T-cell (primary cell): ENCODE results near the gene RASSF7. TPM values are rescaled to one million over a fixed set of nuclear protein-coding genes. Genes with fewer than 3 reads are reported as not detected.

ENCODE experiments used
- ATAC-seq, 4 experiments: fragments of 200-7000 bp in 3 of 4; fragments of 150-1000 bp in 1 of 4; cut with Tn5 transposase; replicated peaks in 1 of 4; 1 replicate in 3 of 4; 2 replicates in 1 of 4; pipeline ENCODE4 v1.10.0; 2021; ENCODE audit warnings: moderate library complexity in 3 of 4, mild to moderate bottlenecking in 2 of 4, moderate number of reproducible peaks in 1 of 4
- CTCF ChIA-PET, 2 donors: fragments of 300-600 bp; sonication (Branson Sonifier 250); formaldehyde crosslinking; loops; one replicate each; lab custom pipeline; 2022; ENCODE audit warnings: antibody characterized with exemption in 2 of 2; lab: Charles Lee
- POLR2A ChIA-PET, 2 donors: fragments of 300-600 bp; sonication (Branson Sonifier 250); formaldehyde crosslinking; loops; one replicate each; lab custom pipeline; 2022; ENCODE audit warnings: antibody characterized with exemption in 2 of 2; lab: Charles Lee
- DNase-seq, 35 experiments: peaks; one replicate each; pipeline versions ENCODE4 v3.0.0 to v3.0.0-alpha.2; 2013 to 2023
- H3K27ac ChIP-seq: one replicate; pipeline ENCODE4 v1.5.1; 2013; ENCODE audit warnings: low read length
- H3K27me3 ChIP-seq, 2 experiments: replicated peaks in 1 of 2; 1 replicate in 1 of 2; 2 replicates in 1 of 2; pipeline versions ENCODE4 v1.6.1 to v1.7.0; 2013; ENCODE audit warnings: low read length in 1 of 2, mixed read lengths in 1 of 2; ENCODE audit not compliant: control insufficient read depth in 2 of 2, insufficient read depth in 2 of 2; ENCODE audit errors: extremely low read depth in 1 of 2
- H3K36me3 ChIP-seq, 2 donors: 1 replicate in 1 of 2; 2 replicates in 1 of 2; pipeline versions ENCODE4 v1.6.1 to v1.7.0; 2013; ENCODE audit warnings: low read length in 1 of 2; ENCODE audit not compliant: control insufficient read depth in 2 of 2, insufficient read depth in 1 of 2; ENCODE audit errors: extremely low read depth in 1 of 2
- H3K4me1 ChIP-seq, 2 experiments: 1 replicate in 1 of 2; 2 replicates in 1 of 2; pipeline versions ENCODE4 v1.6.1 to v1.7.0; 2013; ENCODE audit warnings: low read length in 2 of 2, mixed read lengths in 1 of 2; ENCODE audit not compliant: insufficient read depth in 2 of 2, control insufficient read depth in 1 of 2; ENCODE audit errors: extremely low read depth in 1 of 2
- H3K4me3 ChIP-seq, 2 donors: 1 replicate in 1 of 2; 2 replicates in 1 of 2; pipeline versions ENCODE4 v1.5.1 to v1.7.0; 2013; ENCODE audit warnings: mild to moderate bottlenecking in 2 of 2, low read length in 1 of 2, moderate library complexity in 1 of 2; ENCODE audit not compliant: control insufficient read depth in 1 of 2; ENCODE audit errors: extremely low read depth in 1 of 2
- H3K9me3 ChIP-seq: 2 replicates; pipeline ENCODE4 v1.7.0; 2013
- H3K27ac Mint-ChIP-seq, 2 donors: one replicate each; pipeline ENCODE4 v1.8.0; 2020 to 2021; ENCODE audit warnings: mild to moderate bottlenecking in 2 of 2, mixed read lengths in 2 of 2
- H3K27me3 Mint-ChIP-seq, 2 donors: one replicate each; pipeline ENCODE4 v1.8.0; 2021 to 2022; ENCODE audit warnings: mixed read lengths in 2 of 2
- H3K36me3 Mint-ChIP-seq: one replicate; pipeline ENCODE4 v1.8.0; 2021; ENCODE audit warnings: mixed read lengths
- H3K4me1 Mint-ChIP-seq, 3 donors: one replicate each; pipeline ENCODE4 v1.8.0; 2020 to 2022; ENCODE audit warnings: mixed read lengths in 3 of 3, mild to moderate bottlenecking in 1 of 3
- H3K4me3 Mint-ChIP-seq, 3 donors: one replicate each; pipeline ENCODE4 v1.8.0; 2020 to 2022; ENCODE audit warnings: mild to moderate bottlenecking in 3 of 3, mixed read lengths in 3 of 3, moderate library complexity in 3 of 3
- H3K9me3 Mint-ChIP-seq, 3 donors: one replicate each; pipeline ENCODE4 v1.8.0; 2020 to 2022; ENCODE audit warnings: mixed read lengths in 3 of 3
- WGBS: methylation state at CpG from one replicate; pipeline ENCODE4 v1.1.5; 2013; ENCODE audit warnings: missing lambda C conversion rate; ENCODE audit not compliant: insufficient coverage; 5-methylcytosine and 5-hydroxymethylcytosine counted together
- total RNA-seq, 35 experiments: library from RNA in 6 of 35; stranded (reverse) in 6 of 35; fragments of 120-200 nt in 1 of 35; gene quantifications; one replicate each; pipeline versions ENCODE4 v1.2.1 to v1.2.4 and lab custom pipeline; 2013 to 2026

Gene RASSF7
- total RNA-seq, 5 donors from 2014 or later (not counting 1 experiment from before 2014, with no cell fraction given), result 23.2 to 68.4 (median 63.4) TPM

- Histone ChIP-seq H3K4me3 (no peak overlapping the region), H3K27me3 (no peaks in the 10 kb centered on the region), H3K27ac (no peak overlapping the region), H3K36me3 (peaks cover 45 to 89% of the 10 kb centered on the region in 2 donors), H3K9me3 (no peaks in the 10 kb centered on the region), H3K4me1 (no peaks in the 10 kb centered on the region)
- Mint-ChIP-seq H3K27me3 (no peaks in the 10 kb centered on the region), H3K4me3 (no peak overlapping the region), H3K36me3 (peaks cover 24% of the 10 kb centered on the region), H3K9me3 (no peaks in the 10 kb centered on the region), H3K4me1 (no peaks in the 10 kb centered on the region), H3K27ac (no peak overlapping the region)
- ATAC-seq (no peak), DNase-seq (no peak)
- WGBS, result 95% methylated on average over 21 of the region's 33 CpGs
- CTCF ChIA-PET, result no interaction called here
- POLR2A ChIA-PET, result no interaction called here
These were observed 44.7 kb downstream of the RASSF7 start for GRCh38 chr11:605286-606129.

GRCh38 chr11:606245-606644 lies 45.5 kb downstream of the RASSF7 start:
- Mint-ChIP-seq H3K4me1 (peaks cover 0 to 2% (median 0%) of the 10 kb centered on the region in 3 donors), H3K36me3 (peaks cover 24% of the 10 kb centered on the region), H3K27me3 (no peaks in the 10 kb centered on the region), H3K4me3 (no peak overlapping the region), H3K27ac (no peak overlapping the region), H3K9me3 (no peaks in the 10 kb centered on the region)
- ATAC-seq, result no peak
- WGBS, result 88% methylated on average over 13 of the region's 19 CpGs
- POLR2A ChIA-PET, result no interaction called here
- Histone ChIP-seq H3K4me1 (no peaks in the 10 kb centered on the region), H3K36me3 (peaks cover 43 to 92% of the 10 kb centered on the region in 2 donors), H3K9me3 (no peaks in the 10 kb centered on the region), H3K27me3 (no peaks in the 10 kb centered on the region), H3K4me3 (no peak overlapping the region), H3K27ac (no peak overlapping the region)
- no peak for DNase-seq
- CTCF ChIA-PET, result no interaction called here

GRCh38 chr11:607020-607780 lies 46.4 kb downstream of the RASSF7 start:
- no peak overlapping the region for H3K27ac Mint-ChIP-seq
- H3K4me3 Mint-ChIP-seq, result no peak overlapping the region
- Histone ChIP-seq H3K36me3 (peaks cover 36 to 92% of the 10 kb centered on the region in 2 donors), H3K4me1 (peaks cover 0 to under 1% of the 10 kb centered on the region in 2 experiments), H3K27me3 (no peaks in the 10 kb centered on the region), H3K4me3 (no peak overlapping the region), H3K27ac (no peak overlapping the region), H3K9me3 (no peaks in the 10 kb centered on the region)
- H3K27me3 Mint-ChIP-seq, result no peaks in the 10 kb centered on the region
- no peak for ATAC-seq
- WGBS, result 94% methylated on average over 35 of the region's 35 CpGs
- ChIA-PET POLR2A (no interaction called here), CTCF (no interaction called here)
- no peaks in the 10 kb centered on the region for H3K9me3 Mint-ChIP-seq
- peaks cover 2 to 4% (median 2%) of the 10 kb centered on the region in 3 donors for H3K4me1 Mint-ChIP-seq
- H3K36me3 Mint-ChIP-seq, result peaks cover 20% of the 10 kb centered on the region
- no peak for DNase-seq

GRCh38 chr11:607971-608659 lies 47.3 kb downstream of the RASSF7 start:
- Mint-ChIP-seq H3K27me3 (no peaks in the 10 kb centered on the region), H3K36me3 (peaks cover 23% of the 10 kb centered on the region), H3K4me1 (peaks cover 3 to 7% (median 4%) of the 10 kb centered on the region in 3 donors), H3K9me3 (no peaks in the 10 kb centered on the region), H3K27ac (no peak overlapping the region), H3K4me3 (no peak overlapping the region)
- H3K4me1 ChIP-seq, result peaks cover 0 to 9% of the 10 kb centered on the region in 2 experiments
- peaks cover 36 to 97% of the 10 kb centered on the region in 2 donors for H3K36me3 ChIP-seq
- no peaks in the 10 kb centered on the region for H3K9me3 ChIP-seq
- H3K4me3 ChIP-seq, result no peak overlapping the region
- WGBS, result 97% methylated on average over 38 of the region's 45 CpGs
- DNase-seq (no peak), ATAC-seq (no peak)
- H3K27ac ChIP-seq, result no peak overlapping the region
- POLR2A ChIA-PET, result no interaction called here
- H3K27me3 ChIP-seq, result no peaks in the 10 kb centered on the region
- CTCF ChIA-PET, result no interaction called here

- Histone ChIP-seq H3K4me1 (peaks cover 2 to 15% of the 10 kb centered on the region in 2 experiments), H3K27me3 (no peaks in the 10 kb centered on the region), H3K4me3 (no peak overlapping the region), H3K27ac (no peak overlapping the region), H3K9me3 (no peaks in the 10 kb centered on the region), H3K36me3 (peaks cover 36 to 95% of the 10 kb centered on the region in 2 donors)
- WGBS, result 91% methylated on average over 19 of the region's 28 CpGs
- no peak for DNase-seq
- POLR2A ChIA-PET, result no interaction called here
- H3K27ac Mint-ChIP-seq, result peak overlapping the region in 1 of 2 donors; percentile 39
- ATAC-seq, result no peak
- H3K9me3 Mint-ChIP-seq, result no peaks in the 10 kb centered on the region
- H3K36me3 Mint-ChIP-seq, result peaks cover 23% of the 10 kb centered on the region
- CTCF ChIA-PET, result no interaction called here
- H3K4me1 Mint-ChIP-seq, result peaks cover 4 to 12% (median 7%) of the 10 kb centered on the region in 3 donors
- no peak overlapping the region for H3K4me3 Mint-ChIP-seq
- H3K27me3 Mint-ChIP-seq, result no peaks in the 10 kb centered on the region
These were observed 48.1 kb downstream of the RASSF7 start for GRCh38 chr11:608791-609251.

- 92% methylated on average over 22 of the region's 28 CpGs for WGBS
- ATAC-seq, result no peak
These were observed 48.6 kb downstream of the RASSF7 start for GRCh38 chr11:609341-609811.

More at GRCh38 chr11:609341-609811, 48.6 kb downstream of the RASSF7 start:
- Mint-ChIP-seq H3K9me3 (no peaks in the 10 kb centered on the region), H3K27me3 (no peaks in the 10 kb centered on the region), H3K27ac (no peak overlapping the region), H3K36me3 (peaks cover 19% of the 10 kb centered on the region), H3K4me1 (peaks cover 4 to 16% (median 11%) of the 10 kb centered on the region in 3 donors), H3K4me3 (no peak overlapping the region)
- Histone ChIP-seq H3K4me3 (no peak overlapping the region), H3K9me3 (no peaks in the 10 kb centered on the region), H3K27me3 (no peaks in the 10 kb centered on the region), H3K36me3 (peaks cover 32 to 94% of the 10 kb centered on the region in 2 donors), H3K4me1 (peaks cover 4 to 21% of the 10 kb centered on the region in 2 experiments), H3K27ac (no peak overlapping the region)
- DNase-seq, result no peak
- ChIA-PET CTCF (no interaction called here), POLR2A (no interaction called here)
